ENCODE measurements around the gene LRRC31.
A peak's percentile ranks its signal among the peaks of the same experiment; 100 is the strongest.

Gene LRRC31

GRCh38 chr3:169869484-169870220, at the start of gene LRRC31:
Gene LRRC31, minus strand, starts transcription at chr3:169869935. Its CDS starts 128 bp downstream, at chr3:169869807.
- DNase-seq, result no peak

- no peak for DNase-seq
Observed at GRCh38 chr3:169914321-169914720, 44.6 kb upstream of the LRRC31 start.

- DNase-seq, result no peak
Observed at GRCh38 chr3:169913323-169913722, 43.6 kb upstream of the LRRC31 start.

- no peak for DNase-seq
Observed at GRCh38 chr3:169911272-169911671, 41.5 kb upstream of the LRRC31 start, which contains the start of gene SAMD7. Gene SAMD7, plus strand, starts transcription at chr3:169911572. Its CDS starts 7,927 bp downstream, at chr3:169919499.

- DNase-seq, result no peak
Observed at GRCh38 chr3:169907944-169908343, 38.2 kb upstream of the LRRC31 start.

- DNase-seq, result no peak
Observed at GRCh38 chr3:169907476-169907875, 37.7 kb upstream of the LRRC31 start.

- DNase-seq, result no peak
Observed at GRCh38 chr3:169905404-169905803, 35.7 kb upstream of the LRRC31 start.

- DNase-seq, result no peak
Observed at GRCh38 chr3:169901453-169901852, 31.7 kb upstream of the LRRC31 start.

GRCh38 chr3:169897284-169897683, 27.5 kb upstream of the LRRC31 start:
- no peak for DNase-seq

- no peak for DNase-seq
Observed at GRCh38 chr3:169895072-169895471, 25.3 kb upstream of the LRRC31 start.

GRCh38 chr3:169894110-169894509, 24.4 kb upstream of the LRRC31 start:
- no peak for DNase-seq

- DNase-seq, result no peak
Observed at GRCh38 chr3:169891886-169892285, 22.2 kb upstream of the LRRC31 start.

GRCh38 chr3:169886671-169887070, 16.9 kb upstream of the LRRC31 start:
- no peak for DNase-seq

- no peak for DNase-seq
Observed at GRCh38 chr3:169880576-169881250, 11.0 kb upstream of the LRRC31 start.

GRCh38 chr3:169879845-169880575, 10.3 kb upstream of the LRRC31 start:
- DNase-seq, result no peak

- no peak for DNase-seq
Observed at GRCh38 chr3:169879013-169879557, 9.3 kb upstream of the LRRC31 start.

GRCh38 chr3:169871129-169871886, 1.6 kb upstream of the LRRC31 start:
- no peak for DNase-seq

GRCh38 chr3:169868369-169868768, 1.4 kb downstream of the LRRC31 start:
- DNase-seq, result no peak

- DNase-seq, result no peak
Observed at GRCh38 chr3:169867584-169868210, 2.0 kb downstream of the LRRC31 start.

- DNase-seq, result no peak
Observed at GRCh38 chr3:169865176-169865767, 4.5 kb downstream of the LRRC31 start.

GRCh38 chr3:169864270-169864669, 5.5 kb downstream of the LRRC31 start:
- no peak for DNase-seq

- DNase-seq, result peak; percentile 73 to 74
Observed at GRCh38 chr3:169863458-169863899, 6.3 kb downstream of the LRRC31 start.

Data from stimulated activated CD4-positive, alpha-beta T cell treated with anti-CD3 and anti-CD28 coated beads, Interleukin-2, amount 100 ng/mL, for 24 hours (primary cell).